ENCODE data around the gene WDFY4.

Gene WDFY4

DNA sequence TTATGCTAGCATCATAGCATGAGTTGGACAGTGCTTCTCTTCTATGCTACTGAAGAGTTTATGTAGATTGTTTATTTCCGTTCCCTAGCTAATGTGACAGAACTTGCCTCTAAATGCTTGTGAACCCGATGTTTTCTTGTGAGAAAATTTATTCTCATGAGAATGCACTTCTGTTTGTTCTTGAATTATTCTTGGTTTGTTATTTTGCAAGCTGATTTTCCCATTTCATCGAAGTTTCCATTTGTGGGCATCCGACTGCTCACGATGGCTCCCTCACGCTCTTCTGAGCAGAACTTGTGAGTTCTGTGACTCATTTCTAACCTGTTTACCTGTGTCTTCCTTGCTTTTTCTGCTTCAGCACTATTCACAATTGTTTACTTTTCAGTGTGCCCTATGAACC, 59.9 kb downstream of the WDFY4 start:
- DNase-seq (ENCODE audit: low read depth) = no peak

GRCh38 chr10:48745662-48746245, 61.1 kb downstream of the WDFY4 start:
- DNase-seq (ENCODE audit: low read depth) = no peak

- DNase-seq (ENCODE audit: low read depth) = no peak
Observed at GRCh38 chr10:48748573-48748972, 63.9 kb downstream of the WDFY4 start.

DNA sequence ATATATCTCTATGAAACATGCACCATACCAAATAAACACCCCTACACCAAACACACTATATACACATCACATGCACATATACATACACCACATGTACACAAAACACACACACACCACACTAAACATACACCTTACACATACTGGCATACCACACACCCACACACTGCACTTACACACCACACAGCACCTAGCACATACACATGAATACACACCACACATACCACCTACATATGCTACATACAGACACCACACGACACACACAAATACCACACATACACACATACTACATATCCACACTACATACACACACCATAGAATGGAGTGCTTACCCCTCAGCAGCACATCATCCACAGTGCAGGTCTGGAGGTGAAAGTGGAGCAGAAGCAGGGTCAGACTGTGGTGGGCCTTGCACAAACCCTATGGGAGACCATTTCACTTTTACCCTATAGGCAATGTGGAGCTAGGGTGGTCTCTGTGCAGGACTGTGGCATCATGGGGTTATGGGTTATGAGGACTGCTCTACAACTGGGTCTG, 64.6 kb downstream of the WDFY4 start:
- no peak for DNase-seq (ENCODE audit: low read depth)

GRCh38 chr10:48750019-48750418, 65.3 kb downstream of the WDFY4 start:
- DNase-seq (ENCODE audit: low read depth) = no peak

GRCh38 chr10:48750991-48751390, 66.3 kb downstream of the WDFY4 start:
- DNase-seq (ENCODE audit: low read depth) = no peak

GRCh38 chr10:48751730-48752129, 67.1 kb downstream of the WDFY4 start:
- no peak for DNase-seq (ENCODE audit: low read depth)

- no peak for DNase-seq (ENCODE audit: low read depth)
Observed at GRCh38 chr10:48758411-48758810, 73.7 kb downstream of the WDFY4 start.

- DNase-seq (ENCODE audit: low read depth) = no peak
Observed at GRCh38 chr10:48759113-48759901, 74.6 kb downstream of the WDFY4 start.

- DNase-seq (ENCODE audit: low read depth) = no peak
Observed at GRCh38 chr10:48760983-48761382, 76.3 kb downstream of the WDFY4 start.

GRCh38 chr10:48762064-48763042, 77.7 kb downstream of the WDFY4 start:
- DNase-seq (ENCODE audit: low read depth) = no peak

DNA sequence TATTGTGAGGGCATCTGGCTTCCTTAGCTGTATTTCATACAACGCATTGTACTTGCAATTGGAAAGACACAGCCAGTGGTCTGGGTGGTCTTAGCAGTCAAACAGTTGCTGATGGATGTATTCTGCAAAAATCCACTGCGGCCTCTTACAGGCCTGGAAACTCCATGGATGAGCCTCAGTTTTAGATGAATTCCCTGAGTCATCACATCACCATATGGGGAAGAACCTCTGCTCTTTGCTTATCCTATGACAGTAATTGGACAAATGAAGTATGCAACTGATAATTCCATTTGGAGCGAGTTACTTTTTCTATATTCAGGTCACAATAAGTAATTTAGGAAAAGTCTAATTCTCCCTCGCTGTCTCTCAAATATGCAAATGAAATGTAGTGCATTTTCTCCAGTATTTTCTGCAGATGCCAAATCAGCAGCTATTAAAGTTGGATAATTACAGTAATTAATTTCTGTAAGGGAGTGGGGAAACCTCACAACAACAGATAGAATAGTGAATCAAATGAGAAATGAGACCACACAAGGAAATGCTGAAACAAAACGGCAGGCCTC, 78.8 kb downstream of the WDFY4 start:
- DNase-seq (ENCODE audit: low read depth) = no peak

DNA sequence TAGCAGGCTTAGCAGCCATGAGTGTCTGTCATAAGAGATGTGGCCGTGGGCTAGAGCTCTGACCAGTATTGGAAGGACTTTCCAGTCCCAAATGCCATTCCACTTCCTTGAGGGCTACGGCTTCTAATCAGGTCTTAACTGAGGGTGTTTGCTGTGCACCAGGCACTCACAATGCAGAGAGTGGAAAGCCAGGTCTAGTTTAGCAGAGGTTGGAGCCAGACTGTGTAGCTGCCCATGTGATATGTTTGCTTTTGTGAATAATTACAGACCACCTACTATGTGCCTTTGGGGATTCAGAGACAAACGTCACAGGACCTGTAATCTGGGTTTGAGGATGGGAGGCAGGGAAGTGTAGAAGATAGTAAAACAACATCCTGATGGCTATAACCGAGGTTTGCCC, 79.8 kb downstream of the WDFY4 start:
- DNase-seq (ENCODE audit: low read depth) = no peak

- no peak for DNase-seq (ENCODE audit: low read depth)
Observed at GRCh38 chr10:48765039-48765438, 80.4 kb downstream of the WDFY4 start.

DNA sequence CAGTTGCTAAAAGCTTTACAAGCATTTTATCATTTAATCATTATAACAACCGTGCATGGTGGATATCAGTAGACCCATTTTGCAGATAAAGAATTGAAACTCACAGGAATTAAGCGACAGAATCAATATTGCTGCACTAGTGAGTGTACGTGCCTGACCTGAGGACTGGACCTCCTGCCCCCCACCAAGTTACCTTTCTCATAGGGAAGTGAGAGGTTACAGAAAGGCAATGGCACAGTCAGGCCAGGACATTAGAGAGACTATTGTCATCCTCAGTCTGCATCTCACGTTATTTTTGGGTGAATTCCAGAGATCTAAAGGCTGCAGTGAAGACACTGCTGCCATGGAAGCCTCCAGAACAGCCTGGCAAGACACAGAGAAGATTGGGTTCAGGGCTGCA, 80.9 kb downstream of the WDFY4 start:
- no peak for DNase-seq (ENCODE audit: low read depth)

GRCh38 chr10:48767373-48768143, 82.9 kb downstream of the WDFY4 start:
- DNase-seq (ENCODE audit: low read depth) = no peak

DNA sequence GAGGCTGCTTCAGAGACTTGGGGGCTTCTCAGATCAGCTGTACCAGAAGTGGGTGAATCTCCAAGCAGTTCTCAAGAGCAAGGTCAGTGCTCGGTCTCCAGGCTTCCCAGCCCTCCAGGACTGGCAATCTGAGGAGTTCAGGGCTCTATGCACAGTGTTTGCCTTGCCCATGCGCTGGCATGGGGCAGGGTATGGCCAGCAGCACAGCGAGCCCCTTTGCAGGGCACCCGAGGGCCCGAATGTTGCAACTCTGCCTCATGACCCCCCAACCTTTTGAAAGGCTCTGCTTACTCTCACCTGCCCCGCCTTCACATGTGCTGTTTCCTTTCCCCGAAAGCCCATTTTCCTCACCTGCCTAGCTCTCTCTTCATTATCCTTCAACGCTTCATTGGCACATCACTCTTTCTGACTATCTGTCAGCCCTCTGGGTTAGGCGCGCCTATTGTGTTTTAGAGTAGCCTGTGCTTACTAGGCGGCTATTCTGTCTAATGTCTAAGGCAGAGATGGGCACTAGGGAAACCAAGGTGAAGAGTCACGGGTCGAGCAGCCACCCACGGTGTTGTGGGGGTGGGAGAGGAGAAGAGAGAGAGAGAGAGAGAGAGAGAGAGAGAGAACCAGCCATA, 83.6 kb downstream of the WDFY4 start:
- DNase-seq (ENCODE audit: low read depth) = no peak

DNA sequence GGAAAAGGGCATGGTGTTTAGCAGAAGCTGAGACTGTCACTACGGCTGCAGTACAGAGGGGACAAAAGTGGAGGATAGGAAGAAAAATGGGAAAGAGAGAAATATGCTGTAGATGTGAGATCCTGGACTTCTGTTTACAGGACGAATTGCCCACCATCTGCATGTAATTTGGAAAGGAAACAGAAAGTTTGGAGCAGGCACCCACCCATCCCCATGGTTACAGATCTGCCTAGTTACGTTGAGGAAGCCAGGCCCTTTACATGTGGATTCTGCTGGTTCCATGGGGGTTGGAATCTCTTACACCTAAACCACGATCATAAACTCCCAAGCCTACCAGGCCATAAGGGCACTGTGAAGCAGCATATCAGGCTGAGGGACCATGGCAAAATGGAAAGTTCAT, 84.3 kb downstream of the WDFY4 start:
- DNase-seq (ENCODE audit: low read depth) = no peak

GRCh38 chr10:48769706-48770435, 85.2 kb downstream of the WDFY4 start:
- DNase-seq (ENCODE audit: low read depth) = no peak

GRCh38 chr10:48770561-48771089, 86.0 kb downstream of the WDFY4 start:
- no peak for DNase-seq (ENCODE audit: low read depth)
